ENCODE data around the gene MSANTD2.

Gene MSANTD2

GRCh38 chr11:124801636-124802312 lies 1.6 kb upstream of the MSANTD2 start:
- no peak for TF ChIP-seq GATA3 (IDR thresholded peaks at IDR 0.05; ENCODE audit: low read depth, low read length)
- no peak for TF ChIP-seq GATA2 (IDR thresholded peaks at IDR 0.05; ENCODE audit: low read depth, low read length)

GRCh38 chr11:124801014-124801413 lies 808 bp upstream of the MSANTD2 start:
- TF ChIP-seq GATA2 (IDR thresholded peaks at IDR 0.05; ENCODE audit: low read depth, low read length) (no peak), GATA3 (IDR thresholded peaks at IDR 0.05; ENCODE audit: low read depth, low read length) (no peak)

- no peak for TF ChIP-seq GATA2 (IDR thresholded peaks at IDR 0.05; ENCODE audit: low read depth, low read length)
- no peak for TF ChIP-seq GATA3 (IDR thresholded peaks at IDR 0.05; ENCODE audit: low read depth, low read length)
These were observed 619 bp downstream of the MSANTD2 start for GRCh38 chr11:124799348-124800225.

GRCh38 chr11:124798991-124799347 lies 1.2 kb downstream of the MSANTD2 start:
- TF ChIP-seq GATA2 (IDR thresholded peaks at IDR 0.05; ENCODE audit: low read depth, low read length) (no peak), GATA3 (IDR thresholded peaks at IDR 0.05; ENCODE audit: low read depth, low read length) (no peak)

- no peak for TF ChIP-seq GATA2 (IDR thresholded peaks at IDR 0.05; ENCODE audit: low read depth, low read length)
- TF ChIP-seq GATA3 (IDR thresholded peaks at IDR 0.05; ENCODE audit: low read depth, low read length): no peak
These were observed 3.9 kb downstream of the MSANTD2 start for GRCh38 chr11:124796312-124796711.

GRCh38 chr11:124793466-124794278 lies 6.5 kb downstream of the MSANTD2 start:
- TF ChIP-seq GATA3 (IDR thresholded peaks at IDR 0.05; ENCODE audit: low read depth, low read length) (no peak), GATA2 (IDR thresholded peaks at IDR 0.05; ENCODE audit: low read depth, low read length) (no peak)

GRCh38 chr11:124791626-124792341 lies 8.4 kb downstream of the MSANTD2 start:
- no peak for TF ChIP-seq GATA3 (IDR thresholded peaks at IDR 0.05; ENCODE audit: low read depth, low read length)
- no peak for TF ChIP-seq GATA2 (IDR thresholded peaks at IDR 0.05; ENCODE audit: low read depth, low read length)

- TF ChIP-seq GATA3 (IDR thresholded peaks at IDR 0.05; ENCODE audit: low read depth, low read length): no peak
- TF ChIP-seq GATA2 (IDR thresholded peaks at IDR 0.05; ENCODE audit: low read depth, low read length): no peak
These were observed 11.7 kb downstream of the MSANTD2 start for GRCh38 chr11:124788521-124788920.

- TF ChIP-seq GATA3 (IDR thresholded peaks at IDR 0.05; ENCODE audit: low read depth, low read length) (no peak), GATA2 (IDR thresholded peaks at IDR 0.05; ENCODE audit: low read depth, low read length) (no peak)
These were observed 16.2 kb downstream of the MSANTD2 start for GRCh38 chr11:124784051-124784450.

GRCh38 chr11:124783002-124783401 lies 17.2 kb downstream of the MSANTD2 start:
- TF ChIP-seq GATA2 (IDR thresholded peaks at IDR 0.05; ENCODE audit: low read depth, low read length) (no peak), GATA3 (IDR thresholded peaks at IDR 0.05; ENCODE audit: low read depth, low read length) (no peak)

- TF ChIP-seq GATA3 (IDR thresholded peaks at IDR 0.05; ENCODE audit: low read depth, low read length) (no peak), GATA2 (IDR thresholded peaks at IDR 0.05; ENCODE audit: low read depth, low read length) (no peak)
These were observed 20.6 kb downstream of the MSANTD2 start for GRCh38 chr11:124779568-124779967.

- no peak for TF ChIP-seq GATA3 (IDR thresholded peaks at IDR 0.05; ENCODE audit: low read depth, low read length)
- no peak for TF ChIP-seq GATA2 (IDR thresholded peaks at IDR 0.05; ENCODE audit: low read depth, low read length)
These were observed 21.9 kb downstream of the MSANTD2 start for GRCh38 chr11:124778281-124778680.

GRCh38 chr11:124776865-124777645 lies 23.2 kb downstream of the MSANTD2 start:
- TF ChIP-seq GATA2 (IDR thresholded peaks at IDR 0.05; ENCODE audit: low read depth, low read length) (no peak), GATA3 (IDR thresholded peaks at IDR 0.05; ENCODE audit: low read depth, low read length) (no peak)

Data from SH-SY5Y (cell line).